IPS-NIHi7 (cell line): Measurements from ENCODE around the gene OTULINL.
A peak's percentile ranks its signal among the peaks of the same experiment; 100 is the strongest.
"Not testable (repeated sequence)": the region's sequence is repeated elsewhere in the genome, so short reads cannot be mapped to it uniquely, and the experiment has no call there.

ENCODE experiments used
- DNase-seq: peaks from one replicate; pipeline ENCODE4 v3.0.0; 2012; ENCODE audit warnings: mixed read lengths; ENCODE audit errors: extremely low spot score

OTULINL gene

DNA sequence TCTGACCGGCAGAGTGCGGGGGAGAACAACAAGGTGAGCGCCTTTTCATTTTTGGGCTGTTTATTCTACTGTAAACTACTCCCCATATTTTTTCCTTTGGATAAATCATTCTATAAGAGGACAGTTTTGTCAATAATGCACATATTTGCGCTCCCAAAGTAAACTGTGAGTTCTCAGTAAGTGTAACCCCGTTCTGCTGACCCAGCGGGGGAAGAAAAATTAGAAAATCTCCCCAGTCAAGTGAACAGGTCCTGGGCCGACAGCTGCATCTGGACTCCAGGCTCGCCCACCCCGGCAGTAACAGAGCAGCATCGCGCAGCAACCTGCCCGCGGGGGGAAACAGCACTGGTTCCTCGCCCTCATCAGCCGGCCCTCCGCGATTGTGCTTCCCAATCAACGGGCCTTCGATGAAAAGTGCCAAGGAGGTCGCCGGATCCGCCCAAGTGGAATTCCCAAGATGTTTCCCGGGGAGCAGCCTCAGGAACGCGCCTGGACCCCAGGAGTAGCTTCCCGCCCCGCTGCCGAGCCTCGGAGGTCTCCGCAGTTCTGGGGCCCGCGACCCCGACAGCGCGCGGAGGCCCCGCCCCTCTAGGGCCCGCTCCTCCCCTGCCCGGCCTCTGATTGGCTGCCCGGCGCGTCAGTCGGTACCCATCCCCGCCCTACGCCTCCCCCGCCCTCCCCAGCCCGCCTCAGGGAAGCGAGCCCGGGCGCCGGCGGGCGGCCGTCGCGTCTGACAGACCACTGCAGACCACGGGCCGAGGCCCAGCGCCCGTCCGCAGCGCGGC, at the start of gene OTULINL:
Gene OTULINL (plus strand): TSS at position 687 of the 785 bp plus-strand sequence. CDS start 103 bp downstream, outside the sequence.
- DNase-seq = peak; percentile 99

DNA sequence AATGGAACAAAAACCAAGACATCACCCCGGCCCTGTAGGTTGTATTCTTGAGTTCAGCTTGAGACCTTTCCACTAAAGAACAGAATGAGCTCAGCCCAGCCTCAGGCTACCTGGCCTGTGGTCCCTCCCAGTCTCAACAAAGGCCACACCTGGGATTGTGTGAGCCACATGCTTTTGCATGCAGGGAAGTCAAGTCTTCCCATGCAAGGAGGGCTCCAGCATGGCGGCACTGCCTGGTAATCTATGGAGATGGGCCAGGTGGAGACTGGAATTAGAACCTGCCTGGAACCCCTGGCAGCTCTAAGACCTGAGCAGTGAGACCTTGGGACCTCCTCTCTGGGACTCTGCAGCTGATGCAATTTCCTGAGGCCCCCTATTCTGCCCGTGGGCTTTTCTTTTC, 49.4 kb upstream of the OTULINL start:
- no peak for DNase-seq

GRCh38 chr5:14534773-14535172, 46.8 kb upstream of the OTULINL start:
- peak; percentile 36 for DNase-seq

GRCh38 chr5:14545308-14545707, 36.3 kb upstream of the OTULINL start:
- DNase-seq = no peak

DNA sequence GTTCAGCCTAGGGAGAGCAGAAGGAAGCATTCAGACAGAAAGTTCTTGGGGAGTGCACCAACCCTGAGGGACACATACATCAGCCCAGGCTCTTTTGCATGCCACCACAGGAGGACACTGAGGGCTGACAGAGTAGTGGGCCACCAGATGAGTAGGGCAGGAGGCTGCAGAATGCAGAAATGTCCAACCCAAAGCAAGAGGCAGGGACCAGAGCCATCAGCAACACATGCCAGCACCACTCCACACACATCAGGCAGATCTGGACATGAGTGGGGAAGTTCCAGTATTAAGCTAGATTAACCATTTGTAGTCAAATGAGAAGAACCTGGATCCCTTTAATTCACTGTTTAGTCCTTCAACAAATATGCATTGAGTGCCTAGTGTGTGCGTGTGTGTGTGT, 35.7 kb upstream of the OTULINL start:
- DNase-seq = no peak

DNA sequence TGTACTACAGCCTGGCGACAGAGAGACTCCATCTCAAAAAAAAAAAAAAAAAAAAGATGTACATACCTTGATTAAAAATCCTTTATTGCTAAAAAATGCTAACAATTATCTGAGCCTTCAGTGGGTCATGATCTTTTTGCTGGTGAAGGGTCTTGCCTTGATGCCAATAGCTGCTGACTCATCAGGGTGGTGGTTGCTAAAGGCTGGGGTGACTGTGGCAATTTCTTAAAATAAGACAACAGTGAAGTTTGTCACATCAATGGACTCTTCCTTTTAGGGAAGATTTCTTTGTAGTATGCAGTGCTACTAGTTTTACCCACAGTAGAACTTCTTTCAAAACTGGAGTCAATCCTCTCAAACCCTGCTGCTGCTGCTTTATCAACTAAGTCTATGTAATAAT, 33.9 kb upstream of the OTULINL start:
- no peak for DNase-seq

DNA sequence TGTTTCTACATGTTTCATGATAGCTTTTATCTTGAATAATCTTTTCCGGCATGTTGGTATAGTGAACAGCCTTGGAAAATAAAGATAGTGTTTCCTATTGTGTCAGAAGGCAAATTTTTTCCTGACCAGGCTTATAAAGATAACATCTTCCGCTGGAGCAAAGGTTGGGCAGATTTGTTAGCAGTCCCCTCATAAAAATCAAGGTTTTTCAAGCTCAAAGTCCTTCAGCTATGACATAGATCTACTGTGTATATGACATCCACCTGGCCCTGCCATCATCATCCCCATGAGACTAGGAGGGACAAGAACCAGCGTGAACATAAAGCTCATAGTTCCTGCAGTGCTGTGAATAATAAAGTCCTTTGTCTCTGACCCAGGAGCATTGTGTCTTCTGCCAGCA, 30.4 kb upstream of the OTULINL start:
- no peak for DNase-seq

DNA sequence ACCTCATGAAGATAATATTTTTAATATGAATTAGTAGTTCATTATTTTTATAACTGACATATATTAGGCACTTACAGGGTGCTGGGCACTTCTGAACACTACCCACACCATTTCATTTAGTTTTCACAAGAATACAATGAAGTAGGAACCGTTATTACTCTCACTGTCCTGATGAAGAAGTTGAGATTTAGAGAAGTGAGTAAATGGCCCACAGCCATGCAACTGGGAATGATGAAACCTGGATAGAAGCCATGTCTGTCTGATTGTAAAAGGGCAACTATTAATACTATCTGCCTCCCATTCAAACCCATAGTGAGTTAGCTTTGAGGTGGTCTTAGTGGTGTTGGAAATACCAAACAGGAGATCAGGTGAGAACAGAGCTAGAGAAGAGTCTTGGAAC, 29.6 kb upstream of the OTULINL start:
- DNase-seq = no peak

DNA sequence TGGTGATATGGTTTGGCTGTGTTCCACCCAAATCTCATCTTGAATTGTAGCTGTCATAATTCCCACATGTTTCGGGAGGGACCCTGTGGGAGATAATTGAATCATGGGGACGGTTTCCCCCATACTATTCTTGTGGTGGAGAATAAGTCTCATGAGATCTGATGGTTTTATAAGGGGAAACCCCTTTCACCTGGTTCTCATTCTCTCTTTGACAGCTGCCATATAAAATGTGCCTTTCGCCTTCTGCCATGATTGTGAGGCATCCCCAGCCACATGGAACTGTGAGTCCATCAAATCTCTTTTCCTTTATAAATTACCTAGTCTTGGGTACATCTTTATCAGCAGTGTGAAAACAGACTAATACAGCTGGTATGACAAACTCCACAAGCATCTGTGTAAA, 27.3 kb upstream of the OTULINL start:
- not testable (repeated sequence) for DNase-seq

GRCh38 chr5:14556015-14556414, 25.6 kb upstream of the OTULINL start:
- DNase-seq = no peak

DNA sequence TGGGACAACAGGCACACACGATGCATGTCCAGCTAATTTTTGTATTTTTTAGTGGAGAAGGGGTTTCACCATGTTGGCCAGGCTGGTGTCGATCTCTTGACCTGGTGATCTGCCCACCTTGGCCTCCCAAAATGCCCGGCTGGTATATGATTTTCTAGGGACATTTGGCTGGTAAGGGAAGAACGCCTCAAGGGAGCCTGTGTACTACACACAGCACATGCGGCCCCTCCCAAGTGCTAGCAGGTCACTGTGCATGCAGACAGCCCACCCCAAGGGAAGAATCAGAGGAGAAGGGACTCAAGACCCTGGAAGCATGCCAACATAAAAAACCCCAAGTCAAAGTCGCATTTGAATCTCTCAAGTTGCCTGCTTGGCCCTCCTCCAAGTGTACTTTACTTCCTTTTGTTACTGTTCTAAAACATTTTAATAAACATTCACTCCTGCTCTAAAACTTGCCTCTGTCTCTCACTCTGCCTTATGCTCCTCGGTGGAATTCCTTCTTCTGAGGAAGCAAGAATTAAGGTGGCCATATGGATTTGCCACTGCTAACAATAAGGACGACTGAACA, 24.3 kb upstream of the OTULINL start:
- DNase-seq = no peak

DNA sequence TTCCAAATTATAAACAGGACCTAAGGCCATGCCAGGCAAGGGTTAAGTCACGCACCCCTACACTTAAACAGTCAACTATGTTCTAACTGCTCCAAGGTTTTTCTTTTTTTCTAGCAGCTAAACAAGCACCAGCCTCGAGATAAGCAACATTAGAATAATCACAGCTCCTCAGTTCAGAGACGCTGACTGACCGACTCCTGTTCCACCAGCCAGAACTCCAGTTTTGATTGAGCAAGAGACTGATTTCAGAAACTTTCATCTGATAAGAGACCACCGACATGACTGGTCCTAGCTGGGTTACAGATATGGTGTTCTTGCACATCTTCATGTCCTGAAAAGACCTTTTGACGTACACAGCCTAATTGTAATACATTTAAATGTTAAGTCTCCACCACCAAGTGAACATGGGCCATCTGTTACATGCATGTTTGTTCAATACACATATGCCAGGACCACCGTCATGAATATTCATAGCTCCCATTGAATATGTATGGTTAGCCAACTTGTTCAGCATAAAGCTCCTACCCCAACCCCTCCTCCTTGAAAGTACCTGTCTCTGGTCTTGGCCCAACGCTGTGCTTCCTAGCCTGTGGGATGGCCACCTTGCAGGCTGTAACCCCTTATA, 23.7 kb upstream of the OTULINL start:
- no peak for DNase-seq

DNA sequence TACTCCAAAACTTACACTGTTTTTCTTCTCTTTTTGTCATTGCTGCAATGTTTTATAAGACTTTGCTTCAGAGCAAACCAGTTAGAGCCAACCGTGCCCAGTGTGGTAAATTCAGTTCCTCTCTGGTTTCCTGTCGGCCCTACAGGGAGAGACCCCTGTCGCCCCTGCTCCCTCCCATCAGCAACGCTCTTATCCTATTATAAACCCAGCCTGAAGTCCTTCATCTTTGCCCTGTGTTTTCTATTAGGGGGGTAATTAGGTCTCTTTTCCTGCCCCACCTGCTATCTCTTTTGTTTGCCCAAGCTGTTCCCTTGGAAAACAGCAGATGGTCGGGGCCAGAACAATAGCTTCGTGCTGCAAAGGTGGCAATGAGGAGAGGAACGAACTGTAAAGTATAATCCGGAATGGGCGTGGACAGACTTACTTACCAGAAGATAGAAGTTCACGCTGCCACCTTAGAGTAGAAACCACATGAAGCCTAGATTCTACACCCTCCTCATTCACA, 21.4 kb upstream of the OTULINL start:
- DNase-seq = no peak

DNA sequence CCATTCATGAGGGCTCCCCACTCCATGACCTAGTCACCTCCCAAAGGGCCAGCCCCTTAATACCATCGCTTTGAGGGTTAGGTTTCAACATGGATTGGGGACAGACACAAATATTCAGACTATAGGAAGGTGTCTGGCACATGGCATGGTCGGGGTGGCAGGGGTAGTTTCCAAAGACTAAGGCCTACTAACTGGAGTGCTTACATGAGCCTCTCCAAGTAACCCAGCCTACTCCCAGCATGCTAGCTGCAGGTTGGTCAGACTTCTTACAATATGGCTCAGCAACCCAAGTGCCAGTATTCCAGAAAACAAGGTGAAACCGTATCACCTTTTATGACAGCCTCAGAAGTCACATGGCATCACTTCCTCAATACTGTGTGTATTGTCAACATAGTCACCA, 19.9 kb upstream of the OTULINL start:
- no peak for DNase-seq

- no peak for DNase-seq
Measured at GRCh38 chr5:14568333-14568732, 13.3 kb upstream of the OTULINL start.

DNA sequence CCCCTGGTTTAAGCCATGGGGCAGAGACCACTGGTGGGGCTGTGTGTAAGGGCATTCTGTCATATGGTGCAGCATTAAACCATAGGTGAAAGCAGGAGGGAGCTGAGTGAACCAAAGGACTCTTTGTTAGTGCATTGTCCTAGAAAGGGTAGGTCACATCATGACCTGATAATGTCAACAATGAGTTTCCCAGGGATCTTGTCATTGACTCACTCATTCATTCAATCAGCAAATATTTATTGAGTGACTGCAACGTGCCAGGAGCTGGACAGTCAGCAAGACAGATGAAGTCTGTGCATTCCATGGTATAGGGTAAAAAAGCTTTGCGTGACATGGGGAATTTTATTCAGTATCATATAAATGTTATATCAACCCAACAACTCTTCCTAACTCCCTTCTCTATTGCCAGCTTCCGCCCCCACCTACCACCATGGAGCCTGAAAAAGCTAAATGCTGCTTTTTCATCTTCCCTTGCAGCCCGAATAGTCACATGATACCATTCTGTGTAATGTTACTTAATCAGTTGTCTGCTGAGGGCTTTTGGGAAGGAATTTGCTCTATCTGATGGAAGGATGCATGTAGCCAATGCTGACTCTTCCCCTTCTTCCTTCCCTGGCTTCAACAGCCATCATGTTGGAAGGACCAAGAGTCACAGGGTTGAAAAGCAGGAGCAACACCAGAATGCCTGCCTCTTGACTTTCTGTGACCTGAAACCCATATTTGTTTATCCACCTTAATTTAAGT, 11.5 kb upstream of the OTULINL start:
- DNase-seq = no peak

DNA sequence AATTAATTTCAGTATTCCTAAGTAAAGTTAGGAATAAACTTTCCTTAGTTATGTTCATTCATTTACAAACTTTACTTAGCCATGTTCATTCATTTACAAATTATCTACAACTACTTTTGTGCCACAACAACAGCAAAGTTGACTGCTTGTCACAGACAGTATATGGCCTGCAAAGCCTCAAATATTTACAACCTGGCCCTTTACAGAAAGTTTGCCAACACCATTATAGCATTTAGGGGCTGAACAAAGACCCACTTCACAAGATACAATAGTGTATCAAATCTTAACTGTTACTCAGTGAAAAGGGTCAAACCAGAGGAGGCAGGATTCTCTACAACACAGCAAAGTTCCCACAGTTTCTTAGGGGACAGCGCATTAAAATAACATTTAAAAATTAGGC, 9.7 kb upstream of the OTULINL start:
- no peak for DNase-seq

DNA sequence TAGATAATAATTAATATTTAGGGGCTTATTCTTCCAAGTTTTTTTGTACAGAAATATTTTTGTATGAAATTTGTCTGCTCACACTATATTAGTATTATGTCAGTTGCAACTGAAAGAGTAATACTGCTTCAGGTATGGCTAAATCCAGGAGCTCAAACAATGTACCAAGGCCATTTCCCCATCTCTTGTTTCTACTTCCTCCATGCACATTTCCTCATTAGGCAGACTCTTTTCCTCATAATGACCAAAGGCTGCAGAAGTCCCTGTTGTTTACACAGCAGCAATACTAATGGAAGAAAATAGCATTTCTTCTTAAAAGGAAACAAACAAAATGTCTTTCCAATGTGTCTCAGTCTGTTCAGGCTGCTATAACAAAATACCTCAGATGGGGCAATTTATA, 9.2 kb upstream of the OTULINL start:
- DNase-seq = no peak

DNA sequence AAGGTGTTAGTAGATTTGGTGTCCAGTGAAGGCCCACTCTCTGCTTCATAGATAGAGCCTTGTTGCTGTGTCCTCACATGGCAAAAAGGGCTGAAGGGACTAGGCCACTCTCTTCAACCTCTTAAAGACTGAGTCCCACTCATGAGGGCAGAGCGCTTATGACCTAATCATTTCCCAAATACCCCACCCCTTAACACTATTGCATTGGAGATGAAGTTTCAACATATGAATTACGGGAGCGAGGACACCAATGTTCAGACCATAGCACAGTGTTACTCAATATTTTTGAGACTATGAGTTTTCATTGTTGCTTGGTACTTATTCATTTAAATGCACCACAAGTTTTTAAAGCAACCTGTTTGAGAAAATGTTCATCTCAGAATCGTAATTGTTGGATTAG, 8.8 kb upstream of the OTULINL start:
- DNase-seq = no peak

- DNase-seq = no peak
Measured at GRCh38 chr5:14574096-14574495, 7.5 kb upstream of the OTULINL start.

DNA sequence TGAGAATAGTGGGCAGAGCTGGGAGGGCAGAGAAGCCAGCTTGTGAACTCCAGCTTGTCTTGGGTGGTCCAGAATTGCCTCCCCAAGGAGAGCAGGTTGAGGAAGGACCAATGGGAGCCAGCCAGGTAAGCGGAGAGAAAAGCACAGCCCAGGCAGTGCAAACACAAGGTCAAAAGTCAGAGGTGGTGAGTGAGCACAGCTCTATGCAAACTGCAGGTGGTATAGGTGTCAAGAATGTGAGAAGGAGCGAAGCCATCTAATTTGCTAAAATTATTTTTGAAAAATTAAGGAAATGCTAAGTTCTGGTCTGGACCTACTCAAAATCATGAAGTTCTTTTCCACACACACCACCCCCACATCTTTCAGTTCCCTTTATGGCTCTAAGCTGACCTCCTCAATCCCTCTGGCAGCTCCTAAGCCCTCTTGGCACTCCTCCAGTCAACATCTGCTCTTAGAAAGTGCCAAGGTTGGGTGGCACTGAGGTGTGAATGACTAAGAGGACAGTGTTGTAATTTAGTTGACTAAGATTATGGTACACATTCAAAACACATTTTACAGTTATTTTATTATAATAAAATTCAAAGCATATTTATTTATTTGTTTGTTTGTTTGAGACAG, 6.6 kb upstream of the OTULINL start:
- DNase-seq = no peak

GRCh38 chr5:14576206-14576605, 5.4 kb upstream of the OTULINL start:
- no peak for DNase-seq
